CD4-positive, alpha-beta T cell (primary cell): Measurements from ENCODE around the gene IFFO2. TPM values are rescaled to one million over a fixed set of nuclear protein-coding genes. Genes with fewer than 3 reads are reported as not detected.

Source experiments
- ATAC-seq: fragments of 200-7000 bp; cut with Tn5 transposase; one replicate; pipeline ENCODE4 v1.10.0; 2022; ENCODE audit warnings: mild to moderate bottlenecking; ENCODE audit not compliant: poor library complexity
- CTCF ChIA-PET: fragments of 350-600 bp; sonication (Branson Sonifier 250); formaldehyde crosslinking; loops from one replicate; lab custom pipeline; 2021; ENCODE audit warnings: antibody characterized with exemption, inconsistent platforms; lab: Charles Lee
- POLR2A ChIA-PET: fragments of 350-600 bp; sonication (Branson Sonifier 250); formaldehyde crosslinking; loops from one replicate; lab custom pipeline; 2021; ENCODE audit warnings: antibody characterized with exemption, inconsistent platforms; lab: Charles Lee
- DNase-seq, 14 experiments: peaks; one replicate each; pipeline ENCODE4 v3.0.0-alpha.2; 2013 to 2020; ENCODE audit warnings: mixed read lengths in 2 of 14
- H3K27ac ChIP-seq, 2 donors: one replicate each; pipeline versions ENCODE4 v1.5.1 to v1.7.0; 2013; ENCODE audit warnings: low read length in 2 of 2, low read depth in 1 of 2, mild to moderate bottlenecking in 1 of 2
- H3K27me3 ChIP-seq, 2 experiments: 1 replicate in 1 of 2; 2 replicates in 1 of 2; pipeline versions ENCODE4 v1.6.1 to v1.7.0; 2013; ENCODE audit warnings: low read length in 2 of 2, control low read depth in 1 of 2, mild to moderate bottlenecking in 1 of 2, moderate library complexity in 1 of 2; ENCODE audit not compliant: insufficient read depth in 2 of 2, control insufficient read depth in 1 of 2
- H3K36me3 ChIP-seq: one replicate; pipeline ENCODE4 v1.6.1; 2013; ENCODE audit warnings: low read length, control low read depth; ENCODE audit not compliant: insufficient read depth
- H3K4me1 ChIP-seq: one replicate; pipeline ENCODE4 v1.6.1; 2013; ENCODE audit warnings: low read length, control low read depth; ENCODE audit not compliant: insufficient read depth
- H3K4me3 ChIP-seq: one replicate; pipeline ENCODE4 v1.5.1; 2013; ENCODE audit warnings: mild to moderate bottlenecking, low read length, moderate library complexity
- H3K9me3 ChIP-seq, 2 experiments: 1 replicate in 1 of 2; 2 replicates in 1 of 2; pipeline versions ENCODE4 v1.6.1 to v1.7.0; 2013; ENCODE audit warnings: low read length in 2 of 2, mild to moderate bottlenecking in 2 of 2, control low read depth in 1 of 2, moderate library complexity in 1 of 2; ENCODE audit not compliant: control insufficient read depth in 1 of 2, insufficient read depth in 1 of 2
- H3K27ac Mint-ChIP-seq: one replicate; pipeline ENCODE4 v1.8.0; 2020; ENCODE audit warnings: mixed read lengths
- H3K27me3 Mint-ChIP-seq: one replicate; pipeline ENCODE4 v1.8.0; 2021; ENCODE audit warnings: mixed read lengths
- H3K36me3 Mint-ChIP-seq: one replicate; pipeline ENCODE4 v1.8.0; 2021; ENCODE audit warnings: low read depth, mixed read lengths
- H3K4me1 Mint-ChIP-seq: one replicate; pipeline ENCODE4 v1.8.0; 2021; ENCODE audit warnings: low read depth, mixed read lengths
- H3K4me3 Mint-ChIP-seq: one replicate; pipeline ENCODE4 v1.8.0; 2020; ENCODE audit warnings: mild to moderate bottlenecking, mixed read lengths
- H3K9me3 Mint-ChIP-seq: one replicate; pipeline ENCODE4 v1.8.0; 2020; ENCODE audit warnings: mixed read lengths
- CTCF ChIP-seq: fragments of 200-600 bp; IDR thresholded peaks from one replicate; pipeline ENCODE4 v1.8.0; 2022; ENCODE audit warnings: antibody characterized with exemption, mild to moderate bottlenecking
- intact Hi-C, 2 experiments: fragments of 100-400 bp; cut with DNase I in 1 of 2; cut with micrococcal nuclease in 1 of 2; formaldehyde crosslinking; loops; one replicate each; pipeline versions ENCODE4 v1.15.1 to v1.9.0; 2023 to 2025; cut with DNase I, micrococcal nuclease
- microRNA-seq: library from miRNA; unstranded; fragments of <30 nt; microRNA quantifications from one replicate; pipeline ENCODE4 v1.2.0, GENCODE V29; 2021; ENCODE audit warnings: borderline microRNAs expressed, borderline replicate concordance
- total RNA-seq, 174 experiments: library from RNA in 2 of 174; stranded (reverse) in 2 of 174; gene quantifications; one replicate each; pipeline ENCODE4 v1.2.3 and lab custom pipeline; 2021 to 2026

Gene IFFO2
- total RNA-seq, 2 experiments from 2014 or later: 106 to 112 TPM

GRCh38 chr1:18854331-18855025, 102.0 kb downstream of the IFFO2 start:
- ChIA-PET CTCF (no interaction called here), POLR2A (no interaction called here)
- no peak overlapping the region for H3K27ac Mint-ChIP-seq
- DNase-seq (no peak), ATAC-seq (no peak)
- peaks cover 15% of the 10 kb centered on the region for H3K27me3 Mint-ChIP-seq
- Histone ChIP-seq H3K36me3 (no peaks in the 10 kb centered on the region), H3K27me3 (peaks cover 0 to 2% of the 10 kb centered on the region in 2 experiments), H3K4me3 (no peak overlapping the region), H3K4me1 (no peaks in the 10 kb centered on the region), H3K9me3 (peaks cover 0 to 15% of the 10 kb centered on the region in 2 experiments), H3K27ac (no peak overlapping the region)
- no peaks in the 10 kb centered on the region for H3K4me1 Mint-ChIP-seq
- H3K9me3 Mint-ChIP-seq: no peaks in the 10 kb centered on the region
- H3K4me3 Mint-ChIP-seq: no peak overlapping the region
- no peaks in the 10 kb centered on the region for H3K36me3 Mint-ChIP-seq
- TF ChIP-seq CTCF: no peak
- intact Hi-C loops: no loop called here

Small RNA genes lying within 50 kb of the gene (microRNA-seq; reads per million reads assigned to microRNA genes)
- not detected for gene MIR1290
- gene MIR4695: not detected

Other genes starting within 250 kb of the IFFO2 start
- not detected for gene TAS1R2, start 97.0 kb downstream of the IFFO2 start, total RNA-seq
- gene ALDH4A1, start 54.1 kb downstream of the IFFO2 start, total RNA-seq: under 1 TPM; 0.61 to 0.71 TPM